Dermis microvascular lymphatic vessel endothelial cell (primary cell): ENCODE data around the gene GAS2L1. TPM values are rescaled to one million over a fixed set of nuclear protein-coding genes. Genes with fewer than 3 reads are reported as not detected.
"Not testable (repeated sequence)": the region's sequence is repeated elsewhere in the genome, so short reads cannot be mapped to it uniquely, and the experiment has no call there.

ENCODE experiments used
- DNase-seq, 2 donors: peaks; one replicate each; pipeline versions ENCODE4 v3.0.0 to v3.0.0-alpha.2; 2010; ENCODE audit warnings: low read depth in 2 of 2
- total RNA-seq: library from RNA; depleted of rRNA; stranded (reverse); fragments of >200 nt; gene quantifications from 2 replicates; pipeline ENCODE4 v1.2.1, GENCODE V29; 2014

GAS2L1 gene
- total RNA-seq, 1 donor from 2014 or later = 11.8 TPM

- no peak for DNase-seq
These were observed 35.7 kb downstream of the GAS2L1 start for GRCh38 chr22:29342177-29342576.

GRCh38 chr22:29342577-29343312 is 36.3 kb downstream of the GAS2L1 start:
- no peak for DNase-seq

- DNase-seq = no peak
These were observed 36.9 kb downstream of the GAS2L1 start for GRCh38 chr22:29343313-29343805.

- peak; percentile 54 to 83 for DNase-seq
These were observed 37.7 kb downstream of the GAS2L1 start for GRCh38 chr22:29344137-29344536.

GRCh38 chr22:29344889-29345288 is 38.4 kb downstream of the GAS2L1 start:
- DNase-seq = not testable (repeated sequence)

- no peak for DNase-seq
These were observed 39.5 kb downstream of the GAS2L1 start for GRCh38 chr22:29345932-29346331.

- DNase-seq = no peak
These were observed 40.2 kb downstream of the GAS2L1 start for GRCh38 chr22:29346659-29347058.

- no peak for DNase-seq
These were observed 41.6 kb downstream of the GAS2L1 start for GRCh38 chr22:29348041-29348440.

- no peak for DNase-seq
These were observed 42.5 kb downstream of the GAS2L1 start for GRCh38 chr22:29348956-29349355.

GRCh38 chr22:29351042-29351441 is 44.6 kb downstream of the GAS2L1 start:
- no peak for DNase-seq

- no peak for DNase-seq
These were observed 45.4 kb downstream of the GAS2L1 start for GRCh38 chr22:29351891-29352290.

GRCh38 chr22:29352778-29353177 is 46.3 kb downstream of the GAS2L1 start:
- DNase-seq = no peak

- no peak for DNase-seq
These were observed 46.8 kb downstream of the GAS2L1 start for GRCh38 chr22:29353286-29353685.

GRCh38 chr22:29353860-29354259 is 47.4 kb downstream of the GAS2L1 start:
- DNase-seq = no peak

- not testable (repeated sequence) for DNase-seq
These were observed 50.9 kb downstream of the GAS2L1 start for GRCh38 chr22:29357193-29357890.

- peak; percentile 46 to 80 for DNase-seq
These were observed 53.0 kb downstream of the GAS2L1 start for GRCh38 chr22:29359469-29359868.

Other genes starting within 250 kb of the GAS2L1 start
- gene C22orf31, start 244.8 kb upstream of the GAS2L1 start, total RNA-seq = not detected in 2 replicates
- 0.26 and 0.63 TPM in 2 replicates for gene KREMEN1, start 233.6 kb upstream of the GAS2L1 start, total RNA-seq
- gene EMID1, start 100.8 kb upstream of the GAS2L1 start, total RNA-seq = 1.9 and 15.9 TPM in 2 replicates
- gene RHBDD3, start 38.7 kb upstream of the GAS2L1 start, total RNA-seq = 14.8 and 23.3 TPM in 2 replicates
- 149 and 156 TPM in 2 replicates for gene EWSR1, start 38.4 kb upstream of the GAS2L1 start, total RNA-seq
- 2.3 and 11.4 TPM in 2 replicates for gene RASL10A, start 9.0 kb downstream of the GAS2L1 start, total RNA-seq
- gene AP1B1, start 81.9 kb downstream of the GAS2L1 start, total RNA-seq = 124 and 264 TPM in 2 replicates
- gene RFPL1, start 131.9 kb downstream of the GAS2L1 start, total RNA-seq = not detected in 2 replicates
- gene NEFH, start 173.6 kb downstream of the GAS2L1 start, total RNA-seq = 0.13 TPM in 2 replicates
- 28.1 and 32.1 TPM in 2 replicates for gene THOC5, start 247.1 kb downstream of the GAS2L1 start, total RNA-seq